ENCODE data around the gene MTMR1.

MTMR1 gene

DNA sequence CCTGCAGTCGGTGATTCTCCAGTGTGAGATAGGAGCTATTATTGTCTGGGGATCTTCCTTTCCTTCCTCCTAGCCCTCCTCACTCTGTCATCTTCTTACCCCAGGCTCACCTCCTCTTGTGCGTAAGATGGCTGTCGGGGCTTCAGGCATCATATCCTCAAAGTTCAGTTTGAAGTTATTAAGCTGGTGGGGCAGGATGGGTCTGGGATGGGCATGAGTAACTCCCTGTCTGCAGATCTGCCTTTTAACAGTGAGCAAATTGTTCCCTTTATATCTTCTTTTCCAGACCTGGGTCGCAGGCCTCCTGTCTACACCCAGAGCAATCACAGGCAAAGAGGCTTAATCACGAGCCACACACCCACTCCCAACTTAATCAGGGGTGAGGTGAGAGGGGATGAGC is 900 bp upstream of the MTMR1 start:
- no peak for TF ChIP-seq EZH2phosphoT487 (conservative IDR thresholded peaks at IDR 0.05; ENCODE audit: low read length)
- TF ChIP-seq, protein P1, sequence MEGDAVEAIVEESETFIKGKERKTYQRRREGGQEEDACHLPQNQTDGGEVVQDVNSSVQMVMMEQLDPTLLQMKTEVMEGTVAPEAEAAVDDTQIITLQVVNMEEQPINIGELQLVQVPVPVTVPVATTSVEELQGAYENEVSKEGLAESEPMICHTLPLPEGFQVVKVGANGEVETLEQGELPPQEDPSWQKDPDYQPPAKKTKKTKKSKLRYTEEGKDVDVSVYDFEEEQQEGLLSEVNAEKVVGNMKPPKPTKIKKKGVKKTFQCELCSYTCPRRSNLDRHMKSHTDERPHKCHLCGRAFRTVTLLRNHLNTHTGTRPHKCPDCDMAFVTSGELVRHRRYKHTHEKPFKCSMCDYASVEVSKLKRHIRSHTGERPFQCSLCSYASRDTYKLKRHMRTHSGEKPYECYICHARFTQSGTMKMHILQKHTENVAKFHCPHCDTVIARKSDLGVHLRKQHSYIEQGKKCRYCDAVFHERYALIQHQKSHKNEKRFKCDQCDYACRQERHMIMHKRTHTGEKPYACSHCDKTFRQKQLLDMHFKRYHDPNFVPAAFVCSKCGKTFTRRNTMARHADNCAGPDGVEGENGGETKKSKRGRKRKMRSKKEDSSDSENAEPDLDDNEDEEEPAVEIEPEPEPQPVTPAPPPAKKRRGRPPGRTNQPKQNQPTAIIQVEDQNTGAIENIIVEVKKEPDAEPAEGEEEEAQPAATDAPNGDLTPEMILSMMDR (IDR thresholded peaks at IDR 0.05; ENCODE audit: insufficient read depth, low read length, poor library complexity, severe bottlenecking) = no peak
- no peaks in the 10 kb centered on the region for H3K27me3 ChIP-seq (ENCODE audit: low read length)
- H3K9me2 ChIP-seq (replicated peaks; ENCODE audit: insufficient read depth, low read length) = no peaks in the 10 kb centered on the region
- H3K9ac ChIP-seq (ENCODE audit: low read length) = peak overlapping the region; percentile 74
- H3K4me3 ChIP-seq (ENCODE audit: insufficient read depth, low read length, poor library complexity, severe bottlenecking) = peak overlapping the region; percentile 74
- H4K20me1 ChIP-seq (ENCODE audit: low read depth, low read length) = no peaks in the 10 kb centered on the region
- H3K4me2 ChIP-seq (ENCODE audit: low read depth, low read length, poor library complexity, severe bottlenecking) = peak overlapping the region; percentile 73
- H2AFZ ChIP-seq (ENCODE audit: low read depth, low read length, severe bottlenecking) = peak overlapping the region; percentile 81
- peaks cover 31% of the 10 kb centered on the region for H3K79me2 ChIP-seq (ENCODE audit: insufficient read depth, low read length)
- peak overlapping the region; percentile 98 for H3K27ac ChIP-seq (ENCODE audit: low read depth, low read length)
- H3K9me3 ChIP-seq (ENCODE audit: insufficient read depth, low read length) = no peaks in the 10 kb centered on the region
- H3K36me3 ChIP-seq (ENCODE audit: low read length) = no peaks in the 10 kb centered on the region
- peaks cover 16% of the 10 kb centered on the region for H3F3A ChIP-seq (ENCODE audit: insufficient read depth)

DNA sequence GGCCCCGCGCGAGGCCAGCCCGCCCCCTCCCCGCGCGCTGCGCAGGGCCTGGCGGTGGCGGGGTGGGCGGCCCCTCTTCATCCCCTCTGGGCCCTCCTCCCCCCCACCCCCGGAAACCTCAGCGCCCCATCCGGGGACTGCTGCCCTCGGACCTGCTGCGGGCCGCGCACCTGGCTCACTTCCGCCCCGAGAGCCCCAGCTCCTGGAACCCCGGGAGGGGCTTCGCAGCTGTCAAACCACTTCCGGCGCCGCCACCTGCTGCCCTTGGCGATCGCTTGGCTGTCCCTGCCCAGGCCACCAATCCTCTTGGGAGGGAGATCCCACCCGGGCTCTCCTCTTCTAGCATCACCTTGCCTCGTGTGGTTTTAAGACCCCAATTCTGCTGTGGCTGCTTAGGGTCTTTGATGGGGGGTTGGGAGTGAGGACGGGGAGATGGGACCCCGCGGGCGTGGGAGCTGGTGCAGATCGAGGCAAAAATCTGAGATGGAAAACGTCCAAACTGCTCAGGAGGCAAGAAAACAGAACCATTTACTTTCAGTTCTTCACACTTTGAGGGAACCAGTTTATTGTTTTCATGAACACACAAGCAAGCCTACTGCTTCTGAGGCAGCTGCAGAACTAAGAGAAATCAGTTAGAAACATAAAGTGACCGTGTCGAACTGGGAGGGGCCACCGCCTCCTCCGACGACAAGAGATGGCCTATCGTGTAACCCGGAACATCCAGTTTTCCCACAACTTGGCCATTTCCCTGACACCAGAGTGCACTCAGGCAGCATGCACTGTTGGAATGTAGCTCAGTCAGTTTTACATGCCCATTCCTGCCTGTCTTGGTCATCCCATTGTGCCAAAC is 754 bp downstream of the MTMR1 start:
- Histone ChIP-seq H3K27ac (ENCODE audit: low read depth, low read length) (peak overlapping the region; percentile 98), H3K27me3 (ENCODE audit: low read length) (no peaks in the 10 kb centered on the region), H3K9ac (ENCODE audit: low read length) (peak overlapping the region; percentile 63), H2AFZ (ENCODE audit: low read depth, low read length, severe bottlenecking) (no peak overlapping the region), H3K4me3 (ENCODE audit: insufficient read depth, low read length, poor library complexity, severe bottlenecking) (peak overlapping the region; percentile 72), H3K9me2 (replicated peaks; ENCODE audit: insufficient read depth, low read length) (no peaks in the 10 kb centered on the region), H4K20me1 (ENCODE audit: low read depth, low read length) (no peaks in the 10 kb centered on the region), H3K79me2 (ENCODE audit: insufficient read depth, low read length) (peaks cover 46% of the 10 kb centered on the region), H3K36me3 (ENCODE audit: low read length) (no peaks in the 10 kb centered on the region), H3K4me2 (ENCODE audit: low read depth, low read length, poor library complexity, severe bottlenecking) (peak overlapping the region; percentile 97), H3K9me3 (ENCODE audit: insufficient read depth, low read length) (no peaks in the 10 kb centered on the region), H3F3A (ENCODE audit: insufficient read depth) (peaks cover 18% of the 10 kb centered on the region)
- TF ChIP-seq EZH2phosphoT487 (conservative IDR thresholded peaks at IDR 0.05; ENCODE audit: low read length) = no peak
- TF ChIP-seq, protein P1 (IDR thresholded peaks at IDR 0.05; ENCODE audit: insufficient read depth, low read length, poor library complexity, severe bottlenecking) = no peak

DNA sequence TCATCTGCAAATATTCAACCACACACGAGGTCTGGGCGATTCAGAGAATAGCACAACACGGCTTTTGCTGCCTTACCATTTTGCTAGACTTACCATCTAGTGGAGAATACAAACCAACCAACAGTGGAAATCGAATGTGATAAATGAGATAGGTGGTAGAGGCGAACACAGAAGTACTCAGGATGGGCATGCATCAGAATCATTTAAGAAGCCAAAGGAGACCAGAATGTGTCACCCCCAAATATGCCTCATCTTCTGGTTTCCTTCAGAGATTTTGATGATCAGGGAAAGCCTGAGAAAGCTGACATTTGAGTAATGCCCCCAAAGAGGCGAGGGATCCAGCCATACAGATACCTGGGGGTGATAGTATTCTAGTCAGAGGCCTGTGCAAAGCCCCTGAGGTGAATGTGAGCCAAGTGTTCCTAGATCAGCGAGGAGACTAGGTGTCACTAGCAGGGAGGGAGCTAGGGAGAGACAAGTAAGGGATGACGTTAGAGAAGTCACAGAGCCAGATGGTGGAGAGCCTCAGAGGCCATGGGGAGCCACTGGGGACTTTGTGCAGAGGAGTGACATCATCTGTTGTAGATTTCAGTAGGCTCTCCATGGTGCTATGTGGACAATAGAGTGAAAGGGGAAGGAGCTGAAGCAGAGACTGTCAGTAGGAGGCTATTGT is 1.7 kb downstream of the MTMR1 start:
- peak overlapping the region; percentile 72 for H3K4me3 ChIP-seq (ENCODE audit: insufficient read depth, low read length, poor library complexity, severe bottlenecking)
- peak overlapping the region; percentile 97 for H3K4me2 ChIP-seq (ENCODE audit: low read depth, low read length, poor library complexity, severe bottlenecking)
- TF ChIP-seq EZH2phosphoT487 (conservative IDR thresholded peaks at IDR 0.05; ENCODE audit: low read length) = no peak
- no peaks in the 10 kb centered on the region for H3K9me3 ChIP-seq (ENCODE audit: insufficient read depth, low read length)
- H2AFZ ChIP-seq (ENCODE audit: low read depth, low read length, severe bottlenecking) = no peak overlapping the region
- no peaks in the 10 kb centered on the region for H3K27me3 ChIP-seq (ENCODE audit: low read length)
- peaks cover 21% of the 10 kb centered on the region for H3F3A ChIP-seq (ENCODE audit: insufficient read depth)
- no peaks in the 10 kb centered on the region for H3K36me3 ChIP-seq (ENCODE audit: low read length)
- no peaks in the 10 kb centered on the region for H3K9me2 ChIP-seq (replicated peaks; ENCODE audit: insufficient read depth, low read length)
- peaks cover 49% of the 10 kb centered on the region for H3K79me2 ChIP-seq (ENCODE audit: insufficient read depth, low read length)
- peak overlapping the region; percentile 98 for H3K27ac ChIP-seq (ENCODE audit: low read depth, low read length)
- H4K20me1 ChIP-seq (ENCODE audit: low read depth, low read length) = no peaks in the 10 kb centered on the region
- H3K9ac ChIP-seq (ENCODE audit: low read length) = peak overlapping the region; percentile 63
